Choroid plexus epithelial cell (primary cell): ENCODE data around the gene FAM72D.
"Not testable (repeated sequence)": the region's sequence is repeated elsewhere in the genome, so short reads cannot be mapped to it uniquely, and the experiment has no call there.

ENCODE experiments used
- DNase-seq: peaks from one replicate; pipeline ENCODE4 v3.0.0-alpha.2; 2010; ENCODE audit warnings: low read depth
- H3K4me3 ChIP-seq: 2 replicates; pipeline ENCODE4 v1.5.1; 2011; ENCODE audit warnings: low read depth, mild to moderate bottlenecking, control low read depth, low read length, moderate library complexity

Gene FAM72D

GRCh38 chr1:145128697-145129469, 33.1 kb downstream of the FAM72D start:
- DNase-seq: peak; percentile 30

GRCh38 chr1:145134476-145134875, 38.7 kb downstream of the FAM72D start:
- not testable (repeated sequence) for DNase-seq, H3K4me3 ChIP-seq

More at GRCh38 chr1:145128697-145129469, 33.1 kb downstream of the FAM72D start:
- H3K4me3 ChIP-seq: not testable (repeated sequence)

- DNase-seq, H3K4me3 ChIP-seq: not testable (repeated sequence)
Observed at GRCh38 chr1:145140549-145140948, 44.8 kb downstream of the FAM72D start.

GRCh38 chr1:145144264-145144913, 48.6 kb downstream of the FAM72D start:
- not testable (repeated sequence) for DNase-seq, H3K4me3 ChIP-seq

- H3K4me3 ChIP-seq, DNase-seq: not testable (repeated sequence)
Observed at GRCh38 chr1:145146308-145146707, 50.5 kb downstream of the FAM72D start.

- not testable (repeated sequence) for DNase-seq, H3K4me3 ChIP-seq
Observed at GRCh38 chr1:145147172-145147571, 51.4 kb downstream of the FAM72D start.

GRCh38 chr1:145155421-145155820, 59.6 kb downstream of the FAM72D start:
- not testable (repeated sequence) for H3K4me3 ChIP-seq, DNase-seq

GRCh38 chr1:145155873-145156272, 60.1 kb downstream of the FAM72D start:
- not testable (repeated sequence) for H3K4me3 ChIP-seq
- peak; percentile 0 for DNase-seq

- peak; percentile 78 for DNase-seq
- peak overlapping the region; percentile 49 for H3K4me3 ChIP-seq
Observed at GRCh38 chr1:145156891-145157610, 61.3 kb downstream of the FAM72D start.

GRCh38 chr1:145157715-145158114, 61.9 kb downstream of the FAM72D start:
- not testable (repeated sequence) for DNase-seq, H3K4me3 ChIP-seq

- DNase-seq: not testable (repeated sequence)
Observed at GRCh38 chr1:145161046-145161752, 65.4 kb downstream of the FAM72D start.

More at GRCh38 chr1:145161046-145161752, 65.4 kb downstream of the FAM72D start:
- H3K4me3 ChIP-seq: not testable (repeated sequence)
